HuH-7.5 (cell line): ENCODE data around the gene MYO1F.
"Not testable (repeated sequence)": the region's sequence is repeated elsewhere in the genome, so short reads cannot be mapped to it uniquely, and the experiment has no call there.

ENCODE experiments used
- DNase-seq: peaks from one replicate; pipeline ENCODE4 v3.0.0; 2011; ENCODE audit warnings: low spot score

Gene MYO1F

GRCh38 chr19:8577247-8577646, at the start of gene MYO1F:
Gene MYO1F, minus strand, starts transcription at chr19:8577442. Its CDS starts 133 bp downstream, at chr19:8577309.
- DNase-seq: no peak

- no peak for DNase-seq
Observed at GRCh38 chr19:8626842-8627241, 49.6 kb upstream of the MYO1F start.

- not testable (repeated sequence) for DNase-seq
Observed at GRCh38 chr19:8622886-8623285, 45.6 kb upstream of the MYO1F start.

- DNase-seq: no peak
Observed at GRCh38 chr19:8618751-8619150, 41.5 kb upstream of the MYO1F start.

- DNase-seq: no peak
Observed at GRCh38 chr19:8617984-8618383, 40.7 kb upstream of the MYO1F start.

GRCh38 chr19:8617325-8617724, 40.1 kb upstream of the MYO1F start:
- not testable (repeated sequence) for DNase-seq

- DNase-seq: no peak
Observed at GRCh38 chr19:8616861-8617260, 39.6 kb upstream of the MYO1F start.

GRCh38 chr19:8615813-8616596, 38.8 kb upstream of the MYO1F start:
- peak; percentile 89 for DNase-seq

- no peak for DNase-seq
Observed at GRCh38 chr19:8615024-8615423, 37.8 kb upstream of the MYO1F start.

GRCh38 chr19:8614455-8614854, 37.2 kb upstream of the MYO1F start:
- DNase-seq: no peak

- DNase-seq: no peak
Observed at GRCh38 chr19:8612807-8613171, 35.5 kb upstream of the MYO1F start.

- DNase-seq: no peak
Observed at GRCh38 chr19:8611877-8612806, 34.9 kb upstream of the MYO1F start.

GRCh38 chr19:8611391-8611876, 34.2 kb upstream of the MYO1F start:
- no peak for DNase-seq

GRCh38 chr19:8610936-8611300, 33.7 kb upstream of the MYO1F start:
- no peak for DNase-seq

GRCh38 chr19:8610041-8610935, 33.0 kb upstream of the MYO1F start, which contains the start of gene ADAMTS10:
Gene ADAMTS10, minus strand, starts transcription at chr19:8610715. Its CDS starts 5,005 bp downstream, at chr19:8605710.
- peak; percentile 62 for DNase-seq

- DNase-seq: peak; percentile 86
Observed at GRCh38 chr19:8609279-8610040, 32.2 kb upstream of the MYO1F start.

GRCh38 chr19:8608941-8609278, 31.7 kb upstream of the MYO1F start:
- no peak for DNase-seq

- no peak for DNase-seq
Observed at GRCh38 chr19:8607386-8607785, 30.1 kb upstream of the MYO1F start.

- DNase-seq: no peak
Observed at GRCh38 chr19:8605514-8605913, 28.3 kb upstream of the MYO1F start.

GRCh38 chr19:8601796-8602195, 24.6 kb upstream of the MYO1F start:
- no peak for DNase-seq

- DNase-seq: no peak
Observed at GRCh38 chr19:8600816-8601215, 23.6 kb upstream of the MYO1F start.
